22Rv1 (cell line): Measurements from ENCODE around the gene ECM2.

Source experiments
- ZFX ChIP-seq: fragments of 450-650 bp; IDR thresholded peaks from 2 replicates; pipeline ENCODE4 v1.6.1; 2017; ENCODE audit warnings: antibody characterized with exemption, borderline replicate concordance
- TF ChIP-seq, protein P1 (sequence below): fragments of 450-650 bp; IDR thresholded peaks from 2 replicates; pipeline ENCODE4 v1.5.1; 2017; ENCODE audit warnings: mild to moderate bottlenecking

DNA sequence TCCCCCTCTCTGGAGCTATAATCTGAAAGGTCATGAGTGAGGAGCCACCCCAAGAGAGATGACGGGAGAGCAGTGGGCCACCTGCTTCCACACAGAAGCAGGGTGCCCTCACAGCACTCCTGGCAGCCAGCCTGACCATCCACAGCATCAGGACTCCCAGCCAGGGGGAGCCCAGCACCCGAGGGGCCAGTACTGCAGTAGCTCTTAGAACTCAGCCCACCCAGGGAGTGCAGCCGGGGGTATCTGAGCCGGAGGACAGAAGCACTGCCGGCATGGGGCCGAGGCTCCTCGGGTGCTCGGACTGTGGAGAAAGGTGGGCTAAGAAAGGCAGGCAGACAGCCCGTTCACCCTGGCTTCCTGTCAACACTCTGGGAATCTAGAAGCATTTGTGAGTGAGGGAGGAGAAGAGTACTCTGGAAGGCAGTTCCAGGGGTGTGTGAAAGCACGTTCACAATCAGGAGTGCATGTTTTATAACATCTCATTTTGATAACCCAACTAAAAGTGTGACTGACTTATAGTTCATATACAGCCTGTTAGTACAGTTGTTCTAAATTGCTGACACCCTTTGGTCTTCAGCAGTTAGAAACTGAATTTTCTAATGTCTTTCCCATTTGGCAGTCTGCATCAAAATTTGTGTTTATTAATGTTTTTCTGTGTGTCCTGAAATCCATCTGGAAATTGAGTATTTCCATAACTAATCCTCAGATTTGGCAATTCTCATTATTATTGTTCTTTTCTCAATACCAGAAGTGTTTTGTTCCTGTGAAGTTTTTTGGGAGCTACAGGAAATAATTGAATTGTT lies 27.6 kb downstream of the ECM2 start:
- TF ChIP-seq, protein P1, sequence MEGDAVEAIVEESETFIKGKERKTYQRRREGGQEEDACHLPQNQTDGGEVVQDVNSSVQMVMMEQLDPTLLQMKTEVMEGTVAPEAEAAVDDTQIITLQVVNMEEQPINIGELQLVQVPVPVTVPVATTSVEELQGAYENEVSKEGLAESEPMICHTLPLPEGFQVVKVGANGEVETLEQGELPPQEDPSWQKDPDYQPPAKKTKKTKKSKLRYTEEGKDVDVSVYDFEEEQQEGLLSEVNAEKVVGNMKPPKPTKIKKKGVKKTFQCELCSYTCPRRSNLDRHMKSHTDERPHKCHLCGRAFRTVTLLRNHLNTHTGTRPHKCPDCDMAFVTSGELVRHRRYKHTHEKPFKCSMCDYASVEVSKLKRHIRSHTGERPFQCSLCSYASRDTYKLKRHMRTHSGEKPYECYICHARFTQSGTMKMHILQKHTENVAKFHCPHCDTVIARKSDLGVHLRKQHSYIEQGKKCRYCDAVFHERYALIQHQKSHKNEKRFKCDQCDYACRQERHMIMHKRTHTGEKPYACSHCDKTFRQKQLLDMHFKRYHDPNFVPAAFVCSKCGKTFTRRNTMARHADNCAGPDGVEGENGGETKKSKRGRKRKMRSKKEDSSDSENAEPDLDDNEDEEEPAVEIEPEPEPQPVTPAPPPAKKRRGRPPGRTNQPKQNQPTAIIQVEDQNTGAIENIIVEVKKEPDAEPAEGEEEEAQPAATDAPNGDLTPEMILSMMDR: no peak
- TF ChIP-seq ZFX: no peak
